Measurements from ENCODE around the gene SYNGR1. TPM values are rescaled to one million over a fixed set of nuclear protein-coding genes. Genes with fewer than 3 reads are reported as not detected.

Gene SYNGR1
- total RNA-seq, 4 donors from 2014 or later: 3.9 to 22.0 (median 6.8) TPM

- Histone ChIP-seq H3K9me3 (no peaks in the 10 kb centered on the region), H3K4me3 (replicated peaks in 1 of 3) (no peak overlapping the region), H3K4me1 (no peaks in the 10 kb centered on the region), H3K27ac (no peak overlapping the region), H3K27me3 (no peaks in the 10 kb centered on the region), H3K36me3 (no peaks in the 10 kb centered on the region)
- intact Hi-C loops (cut with DNase I): no loop called here
- 88 to 90% methylated on average over 6 of the region's 6 CpGs for WGBS, 2 donors
- no peak for DNase-seq
- TF ChIP-seq CTCF (IDR thresholded peaks at IDR 0.05) (no peak), POLR2A (IDR thresholded peaks at IDR 0.05) (no peak)
These were observed 19.4 kb downstream of the SYNGR1 start for GRCh38 chr22:39369186-39369585.

- no peak for TF ChIP-seq CTCF (IDR thresholded peaks at IDR 0.05)
- no peak for TF ChIP-seq POLR2A (IDR thresholded peaks at IDR 0.05)
- Histone ChIP-seq H3K36me3 (no peaks in the 10 kb centered on the region), H3K4me3 (replicated peaks in 1 of 3) (no peak overlapping the region), H3K27me3 (no peaks in the 10 kb centered on the region), H3K9me3 (no peaks in the 10 kb centered on the region), H3K4me1 (no peaks in the 10 kb centered on the region), H3K27ac (no peak overlapping the region)
- WGBS, 2 donors: 89 to 90% methylated on average over 3 of the region's 3 CpGs
- no peak for DNase-seq
- intact Hi-C loops (cut with DNase I): no loop called here
These were observed 19.8 kb downstream of the SYNGR1 start for GRCh38 chr22:39369586-39369985.

DNA sequence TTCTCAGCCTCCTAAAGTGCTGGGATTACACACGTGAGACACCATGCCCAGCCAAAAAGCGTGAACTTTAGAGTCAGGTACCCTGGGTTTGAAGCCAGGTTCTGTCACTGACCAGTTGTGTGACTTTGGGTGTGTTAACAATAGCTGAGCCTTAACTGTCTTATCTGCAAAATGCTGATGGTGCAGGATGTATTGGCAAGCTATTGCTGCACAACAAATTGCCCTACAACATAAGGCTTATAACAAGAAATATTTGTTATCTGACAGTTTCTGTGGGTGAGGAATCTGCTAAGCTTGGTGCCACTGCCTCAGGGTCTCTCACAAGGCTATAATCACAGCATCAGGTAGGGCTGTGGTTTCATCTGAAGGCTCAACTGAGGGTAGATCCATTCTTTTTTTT is 21.9 kb downstream of the SYNGR1 start:
- DNase-seq: no peak
- no peak for TF ChIP-seq POLR2A (IDR thresholded peaks at IDR 0.05)
- TF ChIP-seq CTCF (IDR thresholded peaks at IDR 0.05): no peak
- Histone ChIP-seq H3K27me3 (no peaks in the 10 kb centered on the region), H3K27ac (no peak overlapping the region), H3K4me3 (replicated peaks in 1 of 3) (no peak overlapping the region), H3K9me3 (no peaks in the 10 kb centered on the region), H3K36me3 (no peaks in the 10 kb centered on the region), H3K4me1 (no peaks in the 10 kb centered on the region)
- intact Hi-C loops (cut with DNase I): no loop called here
- 100% methylated on average over 2 of the region's 2 CpGs for WGBS, 2 donors

- TF ChIP-seq CTCF (IDR thresholded peaks at IDR 0.05): no peak
- TF ChIP-seq POLR2A (IDR thresholded peaks at IDR 0.05): no peak
- Histone ChIP-seq H3K4me1 (no peaks in the 10 kb centered on the region), H3K36me3 (no peaks in the 10 kb centered on the region), H3K4me3 (replicated peaks in 1 of 3) (no peak overlapping the region), H3K27ac (no peak overlapping the region), H3K27me3 (no peaks in the 10 kb centered on the region), H3K9me3 (no peaks in the 10 kb centered on the region)
- intact Hi-C loops (cut with DNase I): no loop called here
- WGBS, 2 donors: 89 to 90% methylated on average over 17 to 23 of the region's 24 CpGs
- no peak for DNase-seq
These were observed 24.4 kb downstream of the SYNGR1 start for GRCh38 chr22:39374191-39374590.

- no peaks in the 10 kb centered on the region for H3K4me1 ChIP-seq
- TF ChIP-seq POLR2A (IDR thresholded peaks at IDR 0.05) (no peak), CTCF (IDR thresholded peaks at IDR 0.05) (no peak)
- WGBS, 2 donors: 82 to 100% methylated on average over 3 to 5 of the region's 8 CpGs
- no peaks in the 10 kb centered on the region for H3K27me3 ChIP-seq
- H3K4me3 ChIP-seq (replicated peaks in 1 of 3): no peak overlapping the region
- no peak for DNase-seq
- no peaks in the 10 kb centered on the region for H3K9me3 ChIP-seq
- H3K36me3 ChIP-seq: no peaks in the 10 kb centered on the region
- H3K27ac ChIP-seq: no peak overlapping the region
- intact Hi-C loops (cut with DNase I): no loop called here
These were observed 25.0 kb downstream of the SYNGR1 start for GRCh38 chr22:39374801-39375200.

Measured in thyroid gland (tissue), 4 donors.